Keratinocyte (primary cell): ENCODE results near the gene ZFYVE21. TPM values are rescaled to one million over a fixed set of nuclear protein-coding genes. Genes with fewer than 3 reads are reported as not detected.

ENCODE experiments used
- DNase-seq: peaks from one replicate; pipeline ENCODE4 v3.0.0-alpha.2; 2011; ENCODE audit warnings: low read depth, missing footprints, low spot score
- FAIRE-seq: peaks from 2 replicates; lab custom pipeline; 2011; peaks lifted over from hg19 to GRCh38; lab: Jason Lieb, UNC
- H2AFZ ChIP-seq: 2 replicates; pipeline ENCODE4 v1.6.0; 2012; ENCODE audit warnings: low read length, control low read depth, inconsistent platforms; ENCODE audit not compliant: control insufficient read depth
- H3K27ac ChIP-seq: 2 replicates; pipeline ENCODE4 v1.5.1; 2011; ENCODE audit warnings: low read length; ENCODE audit not compliant: control insufficient read depth, insufficient read depth
- H3K27me3 ChIP-seq: 3 replicates; pipeline ENCODE4 v1.6.0; 2011; ENCODE audit warnings: low read length; ENCODE audit not compliant: control insufficient read depth, insufficient read depth; ENCODE audit errors: extremely low read depth
- H3K36me3 ChIP-seq, 2 experiments: 2 replicates in 1 of 2; 3 replicates in 1 of 2; pipeline ENCODE4 v1.5.1; 2011; ENCODE audit warnings: low read length in 2 of 2, mild to moderate bottlenecking in 1 of 2; ENCODE audit not compliant: control insufficient read depth in 2 of 2, insufficient read depth in 2 of 2; ENCODE audit errors: extremely low read depth in 1 of 2
- H3K4me1 ChIP-seq: 3 replicates; pipeline ENCODE4 v1.5.1; 2011; ENCODE audit warnings: low read length; ENCODE audit not compliant: control insufficient read depth, insufficient read depth; ENCODE audit errors: extremely low read depth
- H3K4me2 ChIP-seq: 3 replicates; pipeline ENCODE4 v1.6.0; 2011; ENCODE audit warnings: low read depth, low read length; ENCODE audit not compliant: control insufficient read depth, insufficient read depth; ENCODE audit errors: extremely low read depth
- H3K4me3 ChIP-seq, 3 experiments: fragments of 200-600 bp in 1 of 3; sonication (generic) in 1 of 3; 2 replicates in 2 of 3; 3 replicates in 1 of 3; pipeline ENCODE4 v1.5.1; 2011 to 2016; ENCODE audit warnings: low read length in 3 of 3, mild to moderate bottlenecking in 3 of 3, control low read depth in 2 of 3, inconsistent platforms in 1 of 3, low read depth in 1 of 3, mixed read lengths in 1 of 3, mixed run types in 1 of 3, moderate library complexity in 1 of 3; ENCODE audit not compliant: control insufficient read depth in 2 of 3, insufficient read depth in 2 of 3; ENCODE audit errors: extremely low read depth in 1 of 3
- H3K79me2 ChIP-seq: 2 replicates; pipeline ENCODE4 v1.6.0; 2012; ENCODE audit warnings: low read length; ENCODE audit not compliant: control insufficient read depth, insufficient read depth
- H3K9ac ChIP-seq: 3 replicates; pipeline ENCODE4 v1.6.0; 2011; ENCODE audit warnings: low read length; ENCODE audit not compliant: control insufficient read depth, insufficient read depth; ENCODE audit errors: extremely low read depth
- H3K9me1 ChIP-seq: 3 replicates; pipeline ENCODE4 v1.6.0; 2011; ENCODE audit warnings: low read length; ENCODE audit not compliant: control insufficient read depth, insufficient read depth; ENCODE audit errors: extremely low read depth
- H3K9me3 ChIP-seq: 2 replicates; pipeline ENCODE4 v1.5.1; 2012; ENCODE audit warnings: low read depth, low read length; ENCODE audit not compliant: control insufficient read depth
- H4K20me1 ChIP-seq: 3 replicates; pipeline ENCODE4 v1.6.0; 2011; ENCODE audit warnings: low read length; ENCODE audit not compliant: control insufficient read depth, insufficient read depth; ENCODE audit errors: extremely low read depth
- EZH2 ChIP-seq: IDR thresholded peaks from one replicate; pipeline ENCODE4 v1.6.1; 2012; ENCODE audit warnings: inconsistent platforms, mild to moderate bottlenecking, low read length, moderate library complexity
- dilution Hi-C: fragments of 300-500 bp; cut with MboI; formaldehyde crosslinking; loops from one replicate; pipeline ENCODE4 v1.7.0; 2020; ENCODE audit warnings: low sequenced_read_pairs; ENCODE audit not compliant: extremely low pct_ligation_motif_present
- polyA plus RNA-seq, 5 experiments: library from polyadenylated mRNA; depleted of rRNA in 3 of 5; stranded (reverse) in 3 of 5; stranded (forward) in 1 of 5; unstranded in 1 of 5; fragments of >200 nt; gene quantifications; 1 replicate in 1 of 5; 2 replicates in 3 of 5; 3 replicates in 1 of 5; pipeline versions ENCODE4 v1.2.1 to v1.2.3, GENCODE V29; 2011 to 2012; ENCODE audit warnings: missing spikeins in 2 of 5, low read depth in 1 of 5, low replicate concordance in 1 of 5
- small RNA-seq, 3 experiments: library from RNA; depleted of rRNA; stranded (forward); fragments of <200 nt; gene quantifications; one replicate each; pipeline ENCODE3, GENCODE V24; 2012; ENCODE audit warnings: low read depth in 3 of 3, low replicate concordance in 1 of 3; ENCODE audit not compliant: insufficient read length in 3 of 3
- TF ChIP-seq, protein P1 (sequence below), 3 experiments: IDR thresholded peaks in 1 of 3; conservative IDR thresholded peaks in 1 of 3; optimal IDR thresholded peaks in 1 of 3; 2 replicates in 2 of 3; 3 replicates in 1 of 3; pipeline versions ENCODE3 to v1.5.1; 2011; ENCODE audit warnings: low read length in 3 of 3, mild to moderate bottlenecking in 3 of 3, moderate library complexity in 2 of 3, control low read depth in 1 of 3, inconsistent platforms in 1 of 3; ENCODE audit not compliant: insufficient read depth in 2 of 3; ENCODE audit errors: extremely low read depth in 1 of 3

ZFYVE21 gene
- polyA plus RNA-seq, 1 donor (not counting 4 experiments of a cell fraction or from before 2014, with no cell fraction given), result 116 TPM

DNA sequence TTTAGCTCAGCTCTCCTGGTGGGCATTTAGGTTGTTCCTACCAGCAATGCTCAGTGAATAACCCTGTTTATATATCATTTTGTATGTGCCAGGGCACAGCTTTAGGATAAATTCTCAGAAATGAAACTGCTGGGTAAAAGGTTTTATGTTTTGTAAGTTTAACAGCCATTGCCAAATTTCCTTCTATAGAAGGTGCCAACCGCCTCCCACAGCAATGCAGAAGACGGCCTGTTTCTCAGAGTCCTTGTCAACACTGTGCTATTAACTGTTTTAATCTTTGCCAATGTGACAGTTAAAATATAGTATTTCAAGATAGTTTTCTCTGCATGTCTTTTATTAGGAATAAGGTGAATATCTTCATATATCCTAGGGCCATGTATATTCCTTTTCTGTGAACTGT, 66.8 kb downstream of the ZFYVE21 start:
- H3K4me1 ChIP-seq, result no peaks in the 10 kb centered on the region
- no peaks in the 10 kb centered on the region for H3K79me2 ChIP-seq
- DNase-seq (no peak), FAIRE-seq (no peak)
- no peak overlapping the region for H3K9ac ChIP-seq
- dilution Hi-C loops, result no loop called here
- TF ChIP-seq, protein P1, sequence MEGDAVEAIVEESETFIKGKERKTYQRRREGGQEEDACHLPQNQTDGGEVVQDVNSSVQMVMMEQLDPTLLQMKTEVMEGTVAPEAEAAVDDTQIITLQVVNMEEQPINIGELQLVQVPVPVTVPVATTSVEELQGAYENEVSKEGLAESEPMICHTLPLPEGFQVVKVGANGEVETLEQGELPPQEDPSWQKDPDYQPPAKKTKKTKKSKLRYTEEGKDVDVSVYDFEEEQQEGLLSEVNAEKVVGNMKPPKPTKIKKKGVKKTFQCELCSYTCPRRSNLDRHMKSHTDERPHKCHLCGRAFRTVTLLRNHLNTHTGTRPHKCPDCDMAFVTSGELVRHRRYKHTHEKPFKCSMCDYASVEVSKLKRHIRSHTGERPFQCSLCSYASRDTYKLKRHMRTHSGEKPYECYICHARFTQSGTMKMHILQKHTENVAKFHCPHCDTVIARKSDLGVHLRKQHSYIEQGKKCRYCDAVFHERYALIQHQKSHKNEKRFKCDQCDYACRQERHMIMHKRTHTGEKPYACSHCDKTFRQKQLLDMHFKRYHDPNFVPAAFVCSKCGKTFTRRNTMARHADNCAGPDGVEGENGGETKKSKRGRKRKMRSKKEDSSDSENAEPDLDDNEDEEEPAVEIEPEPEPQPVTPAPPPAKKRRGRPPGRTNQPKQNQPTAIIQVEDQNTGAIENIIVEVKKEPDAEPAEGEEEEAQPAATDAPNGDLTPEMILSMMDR (optimal IDR thresholded peaks at IDR 0.05 in 1 of 3, IDR thresholded peaks at IDR 0.05 in 1 of 3, conservative IDR thresholded peaks at IDR 0.05 in 1 of 3; ENCODE audit: extremely low read depth in 1 of 3, insufficient read depth in 2 of 3, low read length in 3 of 3), result no peak
- no peak for TF ChIP-seq EZH2
- H3K9me1 ChIP-seq, result no peaks in the 10 kb centered on the region
- H3K27ac ChIP-seq, result no peak overlapping the region
- H4K20me1 ChIP-seq, result no peaks in the 10 kb centered on the region
- H3K9me3 ChIP-seq, result no peaks in the 10 kb centered on the region
- H3K36me3 ChIP-seq, result peaks cover 4 to 8% of the 10 kb centered on the region in 2 experiments
- H2AFZ ChIP-seq, result no peak overlapping the region
- H3K4me3 ChIP-seq, result no peak overlapping the region
- no peaks in the 10 kb centered on the region for H3K27me3 ChIP-seq
- no peak overlapping the region for H3K4me2 ChIP-seq

Small RNA genes within 50 kb of the gene (small RNA-seq; reads per million reads assigned to genes)
- gene RF00019, result 0 reads per million in 3 experiments

Other genes with a start within 250 kb of the ZFYVE21 start
- gene CKB, start 193.0 kb upstream of the ZFYVE21 start, polyA plus RNA-seq, result 8.2 to 60.7 TPM (median 10.0 TPM) in 3 replicates
- gene TRMT61A, start 186.6 kb upstream of the ZFYVE21 start, polyA plus RNA-seq, result 4.4 to 8.9 TPM (median 5.9 TPM) in 3 replicates
- gene BAG5, start 153.2 kb upstream of the ZFYVE21 start, polyA plus RNA-seq, result 6.9 to 14.4 TPM (median 13.8 TPM) in 3 replicates
- 20.6 to 26.1 TPM (median 24.8 TPM) in 3 replicates for gene COA8, start 152.8 kb upstream of the ZFYVE21 start, polyA plus RNA-seq
- gene KLC1, start 86.6 kb upstream of the ZFYVE21 start, polyA plus RNA-seq, result 113 to 130 TPM (median 116 TPM) in 3 replicates
- gene XRCC3, start 359 bp upstream of the ZFYVE21 start, polyA plus RNA-seq, result 10.3 to 21.0 TPM (median 14.8 TPM) in 3 replicates
- gene PPP1R13B, start 131.8 kb downstream of the ZFYVE21 start, polyA plus RNA-seq, result 5.8 to 7.7 TPM (median 6.6 TPM) in 3 replicates
- 0.06 to 0.10 TPM (median 0.09 TPM) in 3 replicates for gene TDRD9, start 212.6 kb downstream of the ZFYVE21 start, polyA plus RNA-seq
- gene RD3L, start 226.7 kb downstream of the ZFYVE21 start, polyA plus RNA-seq, result not detected in 3 replicates